Measurements from ENCODE around the gene BMP6.

The BMP6 gene

GRCh38 chr6:7719364-7719850 lies 6.5 kb upstream of the BMP6 start:
- in situ Hi-C loops (cut with MboI; ENCODE audit: low sequenced_read_pairs): no loop called here

- in situ Hi-C loops (cut with MboI; ENCODE audit: low sequenced_read_pairs): no loop called here
Measured at GRCh38 chr6:7720346-7720745, 5.6 kb upstream of the BMP6 start.

DNA sequence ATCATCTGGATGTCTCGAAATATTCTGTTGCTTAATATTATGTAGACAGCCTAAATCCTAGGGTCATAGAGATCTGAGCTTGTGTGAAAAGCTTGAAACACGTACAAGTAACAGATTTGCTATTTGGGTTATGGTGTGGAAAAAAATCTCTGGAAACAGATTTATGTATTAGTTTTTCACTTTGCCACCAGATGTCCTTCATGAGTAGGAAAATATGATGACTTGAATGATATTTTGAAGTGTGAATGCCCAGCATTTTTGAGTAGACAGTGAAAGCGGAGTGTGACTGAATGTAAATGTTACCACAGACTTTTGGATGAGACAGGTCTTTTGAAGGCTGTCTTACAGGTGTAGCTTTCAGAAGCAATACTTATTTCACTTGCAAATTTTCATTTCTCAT lies 4.2 kb upstream of the BMP6 start:
- in situ Hi-C loops (cut with MboI; ENCODE audit: low sequenced_read_pairs): no loop called here

DNA sequence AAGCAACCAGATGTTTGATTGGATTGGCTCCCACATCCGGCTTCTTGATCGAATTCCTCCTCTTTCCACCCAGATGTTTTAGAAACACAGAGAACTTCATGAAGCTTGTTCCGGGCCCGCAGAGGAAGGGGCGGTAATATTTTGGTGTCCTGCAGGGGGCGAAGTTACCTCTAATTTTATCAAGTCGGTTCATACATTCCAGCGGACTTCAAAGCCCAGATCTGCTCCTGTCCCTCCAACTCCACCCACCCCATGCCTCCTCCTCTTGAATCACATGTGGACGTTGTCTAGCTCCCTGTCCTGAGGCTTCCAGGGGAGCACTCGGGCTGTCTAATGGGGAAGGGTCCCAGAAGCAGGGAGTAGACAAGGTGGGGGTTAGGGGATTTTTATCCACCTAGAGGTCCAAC lies 2.9 kb upstream of the BMP6 start:
- in situ Hi-C loops (cut with MboI; ENCODE audit: low sequenced_read_pairs): no loop called here

GRCh38 chr6:7723554-7723953 lies 2.3 kb upstream of the BMP6 start:
- in situ Hi-C loops (cut with MboI; ENCODE audit: low sequenced_read_pairs): no loop called here

GRCh38 chr6:7725412-7725811 lies 487 bp upstream of the BMP6 start:
- in situ Hi-C loops (cut with MboI; ENCODE audit: low sequenced_read_pairs): loop anchor here (25.0 kb wide), 1 partner anchor 262 kb away; no protein-coding TSS in a partner anchor

- in situ Hi-C loops (cut with MboI; ENCODE audit: low sequenced_read_pairs): loop anchor here (25.0 kb wide), 1 partner anchor 261 kb away; no protein-coding TSS in a partner anchor
Measured at GRCh38 chr6:7726416-7727085, 652 bp downstream of the BMP6 start.

DNA sequence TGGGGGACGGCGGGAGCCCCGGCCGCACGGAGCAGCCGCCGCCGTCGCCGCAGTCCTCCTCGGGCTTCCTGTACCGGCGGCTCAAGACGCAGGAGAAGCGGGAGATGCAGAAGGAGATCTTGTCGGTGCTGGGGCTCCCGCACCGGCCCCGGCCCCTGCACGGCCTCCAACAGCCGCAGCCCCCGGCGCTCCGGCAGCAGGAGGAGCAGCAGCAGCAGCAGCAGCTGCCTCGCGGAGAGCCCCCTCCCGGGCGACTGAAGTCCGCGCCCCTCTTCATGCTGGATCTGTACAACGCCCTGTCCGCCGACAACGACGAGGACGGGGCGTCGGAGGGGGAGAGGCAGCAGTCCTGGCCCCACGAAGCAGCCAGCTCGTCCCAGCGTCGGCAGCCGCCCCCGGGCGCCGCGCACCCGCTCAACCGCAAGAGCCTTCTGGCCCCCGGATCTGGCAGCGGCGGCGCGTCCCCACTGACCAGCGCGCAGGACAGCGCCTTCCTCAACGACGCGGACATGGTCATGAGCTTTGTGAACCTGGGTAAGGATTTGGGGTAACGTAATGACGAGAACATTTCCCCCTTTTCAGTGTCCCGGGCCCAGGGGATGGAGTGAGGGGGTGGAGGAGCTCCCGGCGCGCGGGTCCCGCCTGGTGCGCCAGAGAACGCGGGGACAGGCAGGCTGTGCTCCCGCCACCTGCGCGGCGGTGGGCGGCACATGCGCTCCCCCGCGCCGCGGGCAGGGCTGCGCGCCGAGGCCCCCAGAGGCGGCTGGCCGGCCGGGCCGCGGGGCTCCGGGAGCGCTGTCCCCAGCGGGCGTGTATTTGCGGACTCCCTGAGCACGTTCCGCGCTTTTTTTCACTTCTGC lies 1.4 kb downstream of the BMP6 start:
- in situ Hi-C loops (cut with MboI; ENCODE audit: low sequenced_read_pairs): loop anchor here (25.0 kb wide), 1 partner anchor 260 kb away; no protein-coding TSS in a partner anchor

GRCh38 chr6:7727946-7728854 lies 2.3 kb downstream of the BMP6 start:
- in situ Hi-C loops (cut with MboI; ENCODE audit: low sequenced_read_pairs): loop anchor here (25.0 kb wide), 1 partner anchor 259 kb away; no protein-coding TSS in a partner anchor

DNA sequence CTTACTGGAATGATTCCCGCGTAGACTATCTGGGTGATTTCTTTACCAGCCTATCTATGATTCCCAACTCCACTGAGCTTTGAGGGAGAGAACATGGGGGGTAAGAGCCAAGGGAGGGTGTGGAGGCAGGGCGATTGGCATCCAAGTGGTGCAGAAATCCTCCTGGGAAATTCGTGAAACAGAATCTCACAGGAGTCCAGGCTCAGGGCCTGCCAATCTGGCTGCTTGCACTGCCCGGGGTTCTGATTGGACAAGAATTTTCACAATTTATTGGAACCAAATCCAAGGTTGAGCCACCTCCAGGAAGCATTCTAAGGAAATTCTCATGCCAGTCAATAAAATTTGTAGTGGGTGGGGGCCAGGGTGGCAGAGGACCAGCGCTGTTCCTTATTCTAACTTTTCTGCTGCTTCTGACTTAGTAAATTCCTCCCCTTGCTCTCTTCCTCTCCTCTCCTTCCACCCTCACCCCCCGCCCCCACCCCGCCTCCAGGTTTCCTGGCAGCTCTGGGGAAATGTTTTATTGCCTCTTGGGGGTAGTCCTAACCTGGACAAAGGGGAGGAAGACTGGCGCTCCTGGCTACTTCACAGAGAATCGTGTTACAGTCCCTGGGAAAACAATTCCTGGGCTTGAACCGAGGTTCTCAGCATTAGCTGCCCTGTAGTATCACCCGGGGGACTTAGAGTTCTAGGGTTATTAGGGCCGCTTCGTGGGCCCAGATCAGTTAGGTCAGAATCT lies 3.1 kb downstream of the BMP6 start:
- in situ Hi-C loops (cut with MboI; ENCODE audit: low sequenced_read_pairs): loop anchor here (25.0 kb wide), 1 partner anchor 258 kb away; no protein-coding TSS in a partner anchor

DNA sequence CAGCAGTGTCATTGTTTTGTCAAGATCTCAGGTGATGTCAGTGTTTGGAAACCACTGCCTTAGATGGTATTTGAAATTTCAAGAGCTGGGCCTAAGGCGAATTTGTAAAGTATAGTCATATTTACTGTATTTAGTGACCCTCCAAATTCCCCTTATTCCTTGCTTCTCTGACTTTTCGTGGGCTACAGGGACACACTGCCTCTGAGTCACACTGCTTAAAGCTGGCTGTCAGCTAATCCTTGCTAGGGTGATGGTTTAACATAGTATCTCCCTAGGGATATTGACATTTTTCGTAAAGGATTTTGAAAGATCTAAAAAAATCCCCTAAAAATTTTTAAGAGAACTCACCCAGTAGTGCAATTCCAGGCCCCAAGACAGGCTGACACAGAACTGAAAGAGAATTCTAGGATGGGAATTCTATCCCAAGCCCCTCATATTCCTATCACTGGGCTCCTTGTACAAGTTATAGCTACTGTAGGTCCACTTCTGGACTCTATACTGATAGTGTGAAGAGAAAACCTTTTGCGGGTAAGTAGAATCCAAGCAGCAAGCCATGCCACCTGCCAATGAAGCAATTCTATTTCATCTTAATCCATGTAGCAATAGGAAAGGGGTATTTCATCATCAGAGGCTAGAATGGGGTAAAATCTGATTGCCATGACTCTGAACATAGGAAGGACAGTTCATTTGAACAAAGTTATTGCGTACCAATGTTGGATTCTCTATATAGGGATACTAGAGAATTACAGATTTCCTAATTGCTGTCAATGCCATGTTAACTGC lies 4.3 kb downstream of the BMP6 start:
- in situ Hi-C loops (cut with MboI; ENCODE audit: low sequenced_read_pairs): loop anchor here (25.0 kb wide), 1 partner anchor 257 kb away; no protein-coding TSS in a partner anchor

GRCh38 chr6:7730784-7731227 lies 4.9 kb downstream of the BMP6 start:
- in situ Hi-C loops (cut with MboI; ENCODE audit: low sequenced_read_pairs): loop anchor here (25.0 kb wide), 1 partner anchor 256 kb away; no protein-coding TSS in a partner anchor

- in situ Hi-C loops (cut with MboI; ENCODE audit: low sequenced_read_pairs): loop anchor here (25.0 kb wide), 1 partner anchor 256 kb away; no protein-coding TSS in a partner anchor
Measured at GRCh38 chr6:7731294-7731693, 5.4 kb downstream of the BMP6 start.

- in situ Hi-C loops (cut with MboI; ENCODE audit: low sequenced_read_pairs): loop anchor here (25.0 kb wide), 1 partner anchor 255 kb away; no protein-coding TSS in a partner anchor
Measured at GRCh38 chr6:7732228-7732627, 6.3 kb downstream of the BMP6 start.

GRCh38 chr6:7734707-7735383 lies 8.9 kb downstream of the BMP6 start:
- in situ Hi-C loops (cut with MboI; ENCODE audit: low sequenced_read_pairs): loop anchor here (25.0 kb wide), 1 partner anchor 252 kb away; no protein-coding TSS in a partner anchor

- in situ Hi-C loops (cut with MboI; ENCODE audit: low sequenced_read_pairs): loop anchor here (25.0 kb wide), 1 partner anchor 250 kb away; no protein-coding TSS in a partner anchor
Measured at GRCh38 chr6:7737106-7737505, 11.2 kb downstream of the BMP6 start.

DNA sequence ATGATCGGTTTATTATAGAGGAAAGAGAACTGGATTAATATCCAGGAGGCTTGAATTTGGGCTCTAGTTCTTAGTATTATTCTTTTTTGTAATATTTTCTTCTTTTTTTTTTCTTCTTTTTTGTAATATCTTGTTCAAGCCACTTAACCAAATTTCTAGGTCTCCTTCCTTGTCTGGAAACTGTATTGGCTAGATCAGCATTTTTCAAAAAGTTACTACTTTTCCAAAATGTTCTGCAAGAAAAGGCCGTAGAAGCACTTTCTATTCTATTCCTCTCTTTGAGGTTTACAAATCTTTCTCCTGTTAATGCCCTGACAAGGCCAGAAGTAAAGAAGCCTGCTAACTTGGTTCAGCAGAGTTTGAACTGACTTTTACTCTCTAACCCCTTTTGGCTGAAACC lies 12.0 kb downstream of the BMP6 start:
- in situ Hi-C loops (cut with MboI; ENCODE audit: low sequenced_read_pairs): loop anchor here (25.0 kb wide), 1 partner anchor 249 kb away; no protein-coding TSS in a partner anchor

GRCh38 chr6:7742223-7742785 lies 16.4 kb downstream of the BMP6 start:
- in situ Hi-C loops (cut with MboI; ENCODE audit: low sequenced_read_pairs): loop anchor here (25.0 kb wide), 1 partner anchor 245 kb away; no protein-coding TSS in a partner anchor

Measured in HL-60/S4 (cell line).